Hypothalamus (tissue), 51 donors: ENCODE results near the gene CD2BP2.

Source experiments
- DNase-seq, 51 donors: peaks; one replicate each; lab custom pipeline; 2025; lab: John Stamatoyannopoulos, UW

Gene CD2BP2

GRCh38 chr16:30379158-30379783 lies 24.2 kb upstream of the CD2BP2 start:
- DNase-seq, result no peak

GRCh38 chr16:30378236-30379157 lies 23.4 kb upstream of the CD2BP2 start:
- peak; percentile 87 to 100 (median 99) for DNase-seq

DNA sequence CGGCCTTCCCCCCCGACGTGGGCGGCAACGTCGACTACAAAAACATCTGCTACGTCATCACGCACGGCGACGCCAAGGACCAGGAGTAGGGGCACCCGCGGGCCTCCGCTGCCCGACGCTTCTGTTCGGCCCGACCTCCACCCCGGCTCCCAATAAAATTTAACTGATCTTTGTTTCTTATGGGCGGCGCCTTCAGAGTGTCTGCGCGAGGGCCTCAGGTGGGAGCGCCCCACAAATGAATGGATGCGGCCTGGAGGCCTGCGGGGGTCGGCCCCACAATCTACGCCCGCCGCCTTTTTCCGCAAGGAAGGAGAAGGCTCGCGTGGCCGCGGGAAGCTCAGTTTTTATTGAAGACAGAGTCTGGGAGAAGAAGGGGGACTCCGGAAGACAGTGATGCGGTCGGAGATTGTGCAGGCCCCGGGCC lies 22.7 kb upstream of the CD2BP2 start:
- peak in 45 of 51 donors; percentile 57 to 95 (median 88) for DNase-seq

DNA sequence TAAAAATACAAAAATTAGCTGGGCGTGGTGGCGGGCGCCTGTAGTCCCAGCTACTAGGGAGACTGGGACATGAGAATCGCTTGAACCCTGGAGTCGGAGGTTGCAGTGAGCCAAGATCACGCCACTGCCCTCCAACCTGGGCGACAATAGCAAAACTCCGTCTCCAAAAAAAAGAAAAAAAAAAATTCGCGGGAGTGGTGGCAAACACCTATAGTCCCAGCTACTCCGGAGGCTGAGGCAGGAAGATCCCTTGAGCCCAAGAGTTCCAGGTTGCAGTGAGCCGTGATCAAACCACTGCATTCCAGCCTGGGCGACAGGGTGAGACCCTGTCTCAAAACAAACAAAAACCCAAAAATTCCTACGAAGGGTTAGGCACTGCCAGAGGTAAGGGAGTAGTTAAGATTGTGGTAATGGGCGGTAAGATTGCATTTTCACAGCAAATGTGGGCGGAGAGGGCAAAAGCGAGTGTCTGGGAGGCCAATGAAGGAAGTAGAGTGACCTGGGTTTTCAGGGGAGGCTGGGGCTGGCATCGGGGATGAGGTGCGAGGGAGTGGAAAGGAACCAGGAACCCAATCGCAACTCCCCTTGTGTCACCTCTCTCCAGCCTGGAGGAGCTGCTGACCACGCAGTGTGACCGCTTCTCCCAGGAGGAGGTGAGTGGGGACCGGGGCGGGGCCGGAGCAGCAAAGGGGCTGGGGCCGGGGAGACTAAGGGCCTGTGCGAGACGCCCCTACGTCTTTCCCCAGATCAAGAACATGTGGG lies 22.1 kb upstream of the CD2BP2 start:
- peak in 5 of 51 donors; percentile 56 to 75 (median 69) for DNase-seq

DNA sequence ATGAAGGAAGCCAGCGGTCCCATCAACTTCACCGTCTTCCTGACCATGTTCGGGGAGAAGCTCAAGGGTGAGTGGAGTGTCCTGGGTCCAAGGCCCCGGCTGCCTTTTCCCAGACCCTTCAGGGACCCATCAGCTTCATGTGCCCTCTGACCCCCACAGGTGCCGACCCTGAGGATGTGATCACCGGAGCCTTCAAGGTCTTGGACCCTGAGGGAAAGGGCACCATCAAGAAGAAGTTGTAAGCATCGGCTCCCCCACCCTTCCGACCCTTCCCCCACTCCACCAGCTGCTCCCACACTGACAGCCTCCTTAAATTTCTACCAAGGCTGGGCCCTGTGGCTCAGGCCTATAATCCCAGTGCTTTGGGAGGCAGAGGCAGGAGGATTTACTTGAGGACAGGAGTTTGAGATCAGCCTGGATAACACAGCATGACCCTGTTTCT lies 21.4 kb upstream of the CD2BP2 start:
- DNase-seq, result no peak

DNA sequence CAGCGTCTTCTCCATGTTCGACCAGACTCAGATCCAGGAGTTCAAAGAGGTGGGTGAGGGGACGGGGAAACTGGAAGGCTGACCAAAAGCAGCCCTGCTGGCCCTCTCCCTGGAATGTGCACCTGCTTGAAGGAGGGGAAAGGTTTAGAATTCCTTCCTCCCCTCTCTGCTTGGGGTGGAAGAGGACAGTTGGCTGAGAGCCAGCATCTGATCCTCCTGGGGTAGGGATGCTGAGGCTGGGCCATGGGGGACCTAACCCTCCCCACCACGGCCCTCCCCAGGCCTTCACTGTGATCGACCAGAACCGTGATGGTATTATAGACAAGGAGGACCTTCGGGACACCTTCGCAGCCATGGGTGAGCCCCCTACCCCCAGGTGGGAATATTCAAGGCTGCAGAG lies 20.8 kb upstream of the CD2BP2 start:
- no peak for DNase-seq

GRCh38 chr16:30374538-30374937 lies 19.4 kb upstream of the CD2BP2 start, which contains the start of gene MYL11:
Gene MYL11 (plus strand): TSS chr16:30374802. CDS start chr16:30374858, 56 bp downstream.
- no peak for DNase-seq

GRCh38 chr16:30372725-30373124 lies 17.6 kb upstream of the CD2BP2 start:
- DNase-seq, result no peak

DNA sequence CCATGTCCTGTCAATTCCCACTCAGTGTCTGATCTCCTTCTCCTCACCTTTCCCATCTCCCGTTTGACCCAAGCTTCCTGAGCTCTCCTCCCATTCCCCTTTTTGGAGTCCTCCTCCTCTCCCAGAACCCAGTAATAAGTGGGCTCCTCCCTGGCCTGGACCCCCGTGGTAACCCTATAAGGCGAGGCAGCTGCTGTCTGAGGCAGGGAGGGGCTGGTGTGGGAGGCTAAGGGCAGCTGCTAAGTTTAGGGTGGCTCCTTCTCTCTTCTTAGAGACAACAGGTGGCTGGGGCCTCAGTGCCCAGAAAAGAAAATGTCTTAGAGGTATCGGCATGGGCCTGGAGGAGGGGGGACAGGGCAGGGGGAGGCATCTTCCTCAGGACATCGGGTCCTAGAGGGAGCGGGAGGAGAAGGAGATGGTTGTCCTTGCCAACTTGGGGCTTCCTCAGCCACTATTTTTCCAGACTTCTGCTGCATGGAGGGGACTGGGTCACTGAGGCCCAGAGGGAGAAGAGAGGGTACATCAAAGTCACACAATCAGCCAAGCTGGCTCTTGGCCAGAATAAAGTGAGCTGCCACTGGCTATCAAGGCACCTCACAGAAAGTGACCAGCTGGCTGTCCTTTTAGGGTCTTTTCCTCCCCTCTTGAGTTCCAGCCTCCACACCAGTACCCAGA lies 17.1 kb upstream of the CD2BP2 start:
- DNase-seq, result no peak

DNA sequence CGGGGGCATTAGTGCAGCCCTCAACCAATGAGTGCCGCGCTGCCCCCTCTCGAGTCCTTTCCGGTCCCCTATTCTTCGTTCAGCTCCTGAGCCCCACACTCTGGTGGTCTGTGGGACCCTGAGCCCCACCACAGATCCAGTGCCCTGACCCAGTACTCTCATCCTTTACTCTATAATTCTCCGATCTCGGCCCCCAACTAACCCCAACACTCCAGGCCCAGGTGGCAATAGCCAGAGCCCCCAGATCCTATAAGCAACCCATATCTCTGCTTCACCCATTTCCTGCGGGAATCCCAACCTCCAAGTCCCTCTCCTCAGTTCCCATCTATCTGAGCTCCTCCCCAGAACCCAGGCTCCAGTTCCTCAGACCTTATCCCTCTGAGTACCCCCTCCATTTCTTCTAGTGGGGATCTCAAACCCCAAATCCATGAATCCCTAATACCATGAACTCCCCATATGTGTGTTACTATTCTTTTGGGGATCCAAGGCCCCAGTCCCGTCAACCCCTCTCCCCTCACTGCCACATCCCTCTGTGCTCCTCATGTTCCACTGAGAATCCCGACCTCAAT lies 16.2 kb upstream of the CD2BP2 start:
- DNase-seq, result no peak

GRCh38 chr16:30370456-30371247 lies 15.5 kb upstream of the CD2BP2 start, which contains the start of gene TBC1D10B:
Gene TBC1D10B (minus strand): TSS chr16:30370494. CDS start chr16:30370183, 311 bp downstream.
- DNase-seq, result peak; percentile 64 to 100 (median 100)

GRCh38 chr16:30369938-30370455 lies 14.9 kb upstream of the CD2BP2 start:
- DNase-seq, result no peak

- peak in 4 of 51 donors; percentile 16 to 36 (median 24) for DNase-seq
These were observed 14.2 kb upstream of the CD2BP2 start for GRCh38 chr16:30369091-30369937.

GRCh38 chr16:30368792-30369090 lies 13.6 kb upstream of the CD2BP2 start:
- no peak for DNase-seq

- DNase-seq, result peak in 3 of 51 donors; percentile 12 to 26 (median 15)
These were observed 13.1 kb upstream of the CD2BP2 start for GRCh38 chr16:30368122-30368791.

DNA sequence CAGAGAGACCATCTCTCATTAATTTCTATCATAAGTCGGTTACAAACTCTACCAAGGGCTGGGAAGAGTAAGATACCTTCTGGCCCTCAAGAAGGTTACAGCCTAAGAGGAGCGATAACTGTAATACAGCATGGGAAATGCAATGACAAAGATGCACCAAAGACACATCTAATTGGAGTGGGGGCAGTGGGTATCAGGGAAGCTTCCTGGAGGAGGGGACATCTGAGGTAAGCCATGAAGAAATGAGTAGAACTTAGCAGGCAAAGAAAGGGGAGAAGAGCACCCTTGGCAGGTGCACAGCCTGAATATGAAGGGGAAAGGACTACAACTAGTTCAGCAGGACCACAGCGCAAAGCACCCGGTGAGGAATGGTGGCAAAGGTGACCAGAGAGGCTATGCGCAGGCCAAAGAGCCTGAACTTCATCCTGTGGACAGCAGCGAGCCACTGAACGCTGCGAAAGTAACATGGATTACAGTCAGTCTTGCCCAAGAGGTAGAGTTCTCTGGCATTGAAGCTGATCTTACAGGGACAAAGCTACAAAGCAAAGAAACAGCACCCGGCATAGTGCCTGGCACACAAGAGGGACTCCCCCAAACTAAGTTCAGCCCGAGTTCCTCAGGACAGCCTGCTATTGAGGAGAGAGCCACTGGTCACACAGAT lies 12.4 kb upstream of the CD2BP2 start:
- DNase-seq, result no peak

DNA sequence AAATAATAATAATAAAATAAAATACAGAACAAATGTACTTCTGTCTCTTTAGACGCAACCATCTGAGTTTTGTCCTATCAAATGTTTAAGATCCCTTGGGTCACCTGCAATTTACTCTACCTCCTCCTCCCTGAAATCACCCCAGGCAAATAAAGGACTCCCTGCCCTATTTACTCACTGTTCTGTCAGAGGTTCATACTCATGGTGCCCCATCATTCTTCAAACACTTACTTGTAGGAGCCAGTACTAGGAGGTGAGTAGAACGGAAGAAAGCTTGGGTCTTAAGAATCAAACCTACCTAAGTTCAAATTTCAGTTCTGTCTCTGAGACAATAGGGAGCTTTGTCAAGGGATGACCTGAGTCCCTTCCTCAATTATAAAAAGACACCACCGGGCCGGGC lies 11.4 kb upstream of the CD2BP2 start:
- DNase-seq, result no peak
